WI38 (cell line): Measurements from ENCODE around the gene TCF12.
"Not testable (repeated sequence)": the region's sequence is repeated elsewhere in the genome, so short reads cannot be mapped to it uniquely, and the experiment has no call there.

ENCODE experiments used
- H3K4me3 ChIP-seq: 2 replicates; pipeline ENCODE4 v1.5.1; 2011; ENCODE audit warnings: low read depth, mild to moderate bottlenecking, control low read depth, low read length
- CTCF ChIP-seq: IDR thresholded peaks from 2 replicates; pipeline ENCODE4 v1.5.1; 2012; ENCODE audit warnings: low read depth, mild to moderate bottlenecking, control low read depth, low read length

Gene TCF12

DNA sequence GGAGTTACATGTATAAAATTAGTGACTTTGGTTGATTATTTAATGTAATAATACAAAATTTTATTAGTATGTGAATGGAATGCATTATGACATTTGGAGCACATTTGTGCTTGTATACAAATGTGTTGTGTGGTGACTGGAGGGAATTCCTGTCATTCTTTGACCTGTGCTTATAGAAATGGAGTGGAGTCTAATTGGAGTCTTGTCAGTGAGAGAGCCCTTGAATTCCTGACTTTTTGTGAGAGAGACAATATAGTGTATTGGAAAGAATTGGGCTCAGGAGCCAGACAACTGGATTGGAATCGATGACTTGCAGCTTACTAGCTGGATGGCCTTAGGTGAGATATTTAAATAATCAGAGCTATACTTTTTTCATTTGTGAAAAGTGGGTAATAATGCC, 9.4 kb downstream of the TCF12 start:
- no peak for TF ChIP-seq CTCF
- no peak overlapping the region for H3K4me3 ChIP-seq

GRCh38 chr15:56929399-56929798, 11.0 kb downstream of the TCF12 start:
- TF ChIP-seq CTCF: no peak
- no peak overlapping the region for H3K4me3 ChIP-seq

GRCh38 chr15:56929933-56930332, 11.5 kb downstream of the TCF12 start:
- H3K4me3 ChIP-seq: no peak overlapping the region
- no peak for TF ChIP-seq CTCF

DNA sequence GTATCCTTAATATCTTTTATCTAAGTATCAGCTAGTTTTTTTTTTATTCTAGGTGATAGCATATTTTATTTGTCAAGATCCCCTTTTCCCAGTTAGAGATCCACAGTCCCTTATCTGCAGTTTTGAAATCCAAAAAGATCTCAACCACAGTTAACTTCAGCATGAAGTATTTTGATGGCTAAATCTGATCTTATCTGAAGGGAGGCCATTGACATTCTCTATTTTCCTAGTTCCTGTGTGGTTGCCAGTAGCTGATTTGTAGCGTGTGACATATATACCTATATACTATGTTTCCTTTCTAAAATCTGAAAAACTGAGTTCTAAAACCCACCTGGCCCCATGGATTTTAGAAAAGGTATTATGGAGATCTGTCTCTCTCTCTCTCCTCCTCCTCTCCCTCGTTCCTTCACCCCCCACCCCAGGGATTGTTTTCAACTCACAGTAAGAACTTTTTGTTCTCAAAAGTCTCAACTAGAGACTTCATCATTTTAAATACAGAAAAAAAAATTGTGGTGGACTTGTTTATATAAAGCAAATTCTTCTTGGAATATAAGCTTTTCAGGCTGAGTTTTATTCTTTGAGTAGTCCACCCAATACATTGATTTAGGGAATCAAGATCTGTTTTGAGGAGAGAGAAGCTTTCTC, 12.3 kb downstream of the TCF12 start:
- no peak for TF ChIP-seq CTCF
- no peak overlapping the region for H3K4me3 ChIP-seq

- H3K4me3 ChIP-seq: no peak overlapping the region
- TF ChIP-seq CTCF: no peak
Measured at GRCh38 chr15:56931639-56932508, 13.4 kb downstream of the TCF12 start.

DNA sequence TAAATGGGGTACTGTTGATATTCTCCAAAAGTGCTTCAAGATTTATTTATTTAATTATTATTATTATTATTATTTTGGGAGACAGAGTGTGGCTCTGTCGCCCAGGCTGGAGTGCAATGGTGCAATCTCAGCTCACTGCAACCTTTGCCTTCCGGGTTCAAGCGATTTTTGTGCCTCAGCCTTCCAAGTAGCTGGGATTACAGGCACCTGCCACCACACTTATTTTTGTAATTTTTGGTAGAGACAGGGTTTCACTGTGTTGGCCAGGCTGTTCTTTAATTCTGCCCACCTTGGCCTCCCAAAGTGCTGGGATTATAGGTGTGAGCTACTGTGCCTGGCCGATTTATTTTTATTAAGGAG, 14.0 kb downstream of the TCF12 start:
- not testable (repeated sequence) for H3K4me3 ChIP-seq

DNA sequence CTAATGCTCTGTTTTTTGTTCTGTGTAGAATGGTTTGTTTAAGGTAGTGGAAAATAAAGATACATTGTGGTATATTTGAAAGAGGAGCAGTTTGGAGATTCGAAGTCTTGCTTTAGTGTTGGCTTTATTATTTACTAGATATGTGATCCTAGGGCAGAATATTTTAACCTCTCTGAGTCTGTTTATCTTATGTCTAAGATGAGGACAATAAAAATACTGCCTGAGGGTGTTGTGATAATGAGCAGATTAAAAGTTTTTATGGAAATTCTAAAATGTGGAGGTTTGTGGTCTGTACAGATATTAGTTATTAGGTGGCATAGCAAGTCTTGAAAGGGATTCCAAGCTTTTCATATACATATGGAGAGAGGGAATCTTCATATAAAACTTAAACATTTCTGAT, 15.0 kb downstream of the TCF12 start:
- H3K4me3 ChIP-seq: no peak overlapping the region
- no peak for TF ChIP-seq CTCF

DNA sequence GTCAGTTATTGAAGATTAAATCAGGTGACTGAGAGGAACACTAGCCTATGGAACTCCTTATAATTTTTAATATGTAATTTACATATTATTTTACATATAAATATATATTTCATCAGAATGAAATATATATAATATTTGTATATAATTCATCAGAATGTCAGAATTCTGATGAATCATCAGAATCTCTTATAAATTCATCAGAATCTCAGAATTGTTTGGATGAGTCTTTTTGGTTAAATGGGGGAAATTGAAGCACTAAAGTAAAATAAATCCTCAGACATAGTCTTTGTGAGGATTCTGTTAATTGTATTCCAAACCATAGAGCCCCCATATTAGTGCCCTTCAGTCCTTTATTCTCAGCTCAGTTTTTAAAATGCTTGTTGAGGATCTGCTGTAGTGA, 15.4 kb downstream of the TCF12 start:
- no peak overlapping the region for H3K4me3 ChIP-seq
- TF ChIP-seq CTCF: no peak
